ENCODE results near the gene ZNF423. TPM values are rescaled to one million over a fixed set of nuclear protein-coding genes. Genes with fewer than 3 reads are reported as not detected.

ZNF423 gene
- total RNA-seq, 1 donor from 2014 or later: 0.69 TPM

- DNase-seq (ENCODE audit: low read depth): no peak
- no peak for TF ChIP-seq CTCF (conservative IDR thresholded peaks at IDR 0.05; ENCODE audit: low read depth, low read length)
- H3K4me3 ChIP-seq (ENCODE audit: low read depth, low read length): no peak overlapping the region
Observed at GRCh38 chr16:49471038-49471727, 384.7 kb downstream of the ZNF423 start.

- no peak for TF ChIP-seq CTCF (conservative IDR thresholded peaks at IDR 0.05; ENCODE audit: low read depth, low read length)
- no peak for DNase-seq (ENCODE audit: low read depth)
- H3K4me3 ChIP-seq (ENCODE audit: low read depth, low read length): no peak overlapping the region
Observed at GRCh38 chr16:49470513-49470991, 385.4 kb downstream of the ZNF423 start.

GRCh38 chr16:49469930-49470451, 385.9 kb downstream of the ZNF423 start:
- no peak for TF ChIP-seq CTCF (conservative IDR thresholded peaks at IDR 0.05; ENCODE audit: low read depth, low read length)
- H3K4me3 ChIP-seq (ENCODE audit: low read depth, low read length): no peak overlapping the region
- no peak for DNase-seq (ENCODE audit: low read depth)

GRCh38 chr16:49469311-49469670, 386.6 kb downstream of the ZNF423 start:
- TF ChIP-seq CTCF (conservative IDR thresholded peaks at IDR 0.05; ENCODE audit: low read depth, low read length): no peak
- H3K4me3 ChIP-seq (ENCODE audit: low read depth, low read length): no peak overlapping the region
- DNase-seq (ENCODE audit: low read depth): no peak

- no peak for DNase-seq (ENCODE audit: low read depth)
- no peak overlapping the region for H3K4me3 ChIP-seq (ENCODE audit: low read depth, low read length)
- no peak for TF ChIP-seq CTCF (conservative IDR thresholded peaks at IDR 0.05; ENCODE audit: low read depth, low read length)
Observed at GRCh38 chr16:49468611-49469310, 387.2 kb downstream of the ZNF423 start.

- no peak for DNase-seq (ENCODE audit: low read depth)
- TF ChIP-seq CTCF (conservative IDR thresholded peaks at IDR 0.05; ENCODE audit: low read depth, low read length): no peak
Observed at GRCh38 chr16:49467540-49468372, 388.2 kb downstream of the ZNF423 start.

More at GRCh38 chr16:49467540-49468372, 388.2 kb downstream of the ZNF423 start:
- no peak overlapping the region for H3K4me3 ChIP-seq (ENCODE audit: low read depth, low read length)
